K562 (cell line): ENCODE measurements around the gene EPC2.

Source experiments
- BRD4 ChIP-seq: fragments of 200-600 bp; sonication (generic); IDR thresholded peaks from 2 replicates; pipeline ENCODE4 v1.6.1; 2017; ENCODE audit warnings: inconsistent platforms
- CHCHD3 ChIP-seq: fragments of 250-450 bp; sonication (Bioruptor Pico); IDR thresholded peaks from 2 replicates; pipeline ENCODE4 v2.1.2; 2022; ENCODE audit warnings: mild to moderate bottlenecking
- CHD2 ChIP-seq: IDR thresholded peaks from 2 replicates; pipeline ENCODE4 v1.6.1; 2011; ENCODE audit warnings: low read depth, low read length
- EP300 ChIP-seq: IDR thresholded peaks from 2 replicates; pipeline ENCODE4 v1.6.1; 2012; ENCODE audit warnings: low read length, improper control_type of control experiment
- HDAC1 ChIP-seq, 2 experiments: fragments of 450-650 bp; IDR thresholded peaks; 2 replicates each; pipeline ENCODE4 v1.6.1; 2016 to 2017; ENCODE audit warnings: inconsistent platforms in 1 of 2, mild to moderate bottlenecking in 1 of 2, moderate library complexity in 1 of 2
- JUNB ChIP-seq: fragments of 450-650 bp; formaldehyde crosslinking; conservative IDR thresholded peaks from 2 replicates; pipeline ENCODE4 v1.4.0; 2020; ENCODE audit warnings: mild to moderate bottlenecking
- MEF2A ChIP-seq: IDR thresholded peaks from 2 replicates; pipeline ENCODE4 v1.6.1; 2011; ENCODE audit warnings: low read depth, mild to moderate bottlenecking, low read length, moderate library complexity; ENCODE audit not compliant: control insufficient read depth
- MYC ChIP-seq, 2 experiments: fragments of 250-450 bp in 1 of 2; sonication (Bioruptor Pico) in 1 of 2; IDR thresholded peaks; 2 replicates each; pipeline versions ENCODE4 v1.5.1 to v1.6.1; 2012 to 2021; ENCODE audit warnings: low read depth in 2 of 2, borderline replicate concordance in 1 of 2, improper control_type of control experiment in 1 of 2, low read length in 1 of 2, mild to moderate bottlenecking in 1 of 2, moderate library complexity in 1 of 2
- POLR2A ChIP-seq: fragments of 450-650 bp; conservative IDR thresholded peaks from 2 replicates; pipeline ENCODE4 v1.6.1; 2016
- TBL1XR1 ChIP-seq, 2 experiments: IDR thresholded peaks; 2 replicates each; pipeline ENCODE4 v1.6.1; 2012; ENCODE audit warnings: improper control_type of control experiment in 2 of 2, low read length in 2 of 2, mild to moderate bottlenecking in 1 of 2
- ZNF143 ChIP-seq: sonication (generic); formaldehyde crosslinking; IDR thresholded peaks from 2 replicates; pipeline ENCODE4 v1.9.0; 2022; ENCODE audit warnings: mild to moderate bottlenecking, missing genetic modification reagents
- TF ChIP-seq, protein P1 (sequence below): sonication (generic); formaldehyde crosslinking; IDR thresholded peaks from 2 replicates; pipeline ENCODE4 v1.8.1; 2022; ENCODE audit warnings: missing genetic modification reagents
- TF ChIP-seq, protein P2 (sequence below), 3 experiments: IDR thresholded peaks in 2 of 3; conservative IDR thresholded peaks in 1 of 3; 2 replicates each; pipeline ENCODE4 v1.5.1; 2011 to 2012; ENCODE audit warnings: low read length in 3 of 3, mild to moderate bottlenecking in 3 of 3, control low read depth in 2 of 3, improper control_type of control experiment in 1 of 3, inconsistent platforms in 1 of 3, low read depth in 1 of 3, mixed read lengths in 1 of 3, moderate library complexity in 1 of 3; ENCODE audit not compliant: insufficient read depth in 2 of 3
- TF ChIP-seq, protein P3 (sequence below): fragments of 450-650 bp; formaldehyde crosslinking; IDR thresholded peaks from 2 replicates; pipeline ENCODE4 v1.4.0; 2022; ENCODE audit warnings: missing genetic modification characterization

DNA sequence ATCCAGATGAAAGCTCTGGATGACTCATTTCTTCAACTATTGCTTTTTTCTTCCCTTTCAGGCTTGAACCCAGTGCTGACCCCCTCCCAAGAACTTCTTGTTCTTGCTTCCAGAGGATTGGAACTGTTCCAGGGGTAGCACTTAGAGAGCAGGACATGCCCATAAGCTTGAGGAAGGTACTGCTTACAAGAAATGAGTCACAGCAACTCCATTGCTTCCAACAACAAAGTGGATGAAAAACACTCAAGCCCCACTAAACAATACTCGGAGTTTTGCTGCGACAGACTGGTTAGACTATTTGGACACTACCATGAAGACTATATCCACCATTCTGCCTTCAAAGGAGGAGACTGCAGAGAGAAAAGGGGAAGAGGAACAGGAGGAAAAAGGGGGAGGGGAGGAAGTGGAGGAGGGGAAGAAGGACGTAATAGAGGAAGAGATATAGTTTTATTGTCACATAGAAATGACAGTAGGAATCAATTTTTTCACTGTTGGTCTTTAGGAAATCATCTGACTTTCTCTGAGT, 1.6 kb upstream of the EPC2 start:
- TF ChIP-seq, protein P1, sequence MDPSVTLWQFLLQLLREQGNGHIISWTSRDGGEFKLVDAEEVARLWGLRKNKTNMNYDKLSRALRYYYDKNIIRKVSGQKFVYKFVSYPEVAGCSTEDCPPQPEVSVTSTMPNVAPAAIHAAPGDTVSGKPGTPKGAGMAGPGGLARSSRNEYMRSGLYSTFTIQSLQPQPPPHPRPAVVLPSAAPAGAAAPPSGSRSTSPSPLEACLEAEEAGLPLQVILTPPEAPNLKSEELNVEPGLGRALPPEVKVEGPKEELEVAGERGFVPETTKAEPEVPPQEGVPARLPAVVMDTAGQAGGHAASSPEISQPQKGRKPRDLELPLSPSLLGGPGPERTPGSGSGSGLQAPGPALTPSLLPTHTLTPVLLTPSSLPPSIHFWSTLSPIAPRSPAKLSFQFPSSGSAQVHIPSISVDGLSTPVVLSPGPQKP (CRISPR knock-in tag): no peak
- TF ChIP-seq BRD4 (no peak), MYC (IDR thresholded peaks at IDR 0.05; ENCODE audit: low read depth, low read length) (no peak), MYC (CRISPR knock-in tag; IDR thresholded peaks at IDR 0.05; ENCODE audit: borderline replicate concordance, low read depth) (no peak), CHD2 (no peak; the same call in 1 of the 2 replicates), ZNF143 (CRISPR knock-in tag) (no peak), HDAC1 (IDR thresholded peaks at IDR 0.05) (peak in 1 of 2 experiments; percentile 60; a peak in 2 of 4 replicates), TBL1XR1 (IDR thresholded peaks at IDR 0.05; ENCODE audit: low read length in 2 of 2) (no peak), CHCHD3 (CRISPR knock-in tag) (no peak), MEF2A (no peak), EP300 (0 out of 2 replicates have a peak, but pooled peaks have one; percentile 11), JUNB (CRISPR knock-in tag) (no peak), POLR2A (no peak)
- TF ChIP-seq, protein P2, sequence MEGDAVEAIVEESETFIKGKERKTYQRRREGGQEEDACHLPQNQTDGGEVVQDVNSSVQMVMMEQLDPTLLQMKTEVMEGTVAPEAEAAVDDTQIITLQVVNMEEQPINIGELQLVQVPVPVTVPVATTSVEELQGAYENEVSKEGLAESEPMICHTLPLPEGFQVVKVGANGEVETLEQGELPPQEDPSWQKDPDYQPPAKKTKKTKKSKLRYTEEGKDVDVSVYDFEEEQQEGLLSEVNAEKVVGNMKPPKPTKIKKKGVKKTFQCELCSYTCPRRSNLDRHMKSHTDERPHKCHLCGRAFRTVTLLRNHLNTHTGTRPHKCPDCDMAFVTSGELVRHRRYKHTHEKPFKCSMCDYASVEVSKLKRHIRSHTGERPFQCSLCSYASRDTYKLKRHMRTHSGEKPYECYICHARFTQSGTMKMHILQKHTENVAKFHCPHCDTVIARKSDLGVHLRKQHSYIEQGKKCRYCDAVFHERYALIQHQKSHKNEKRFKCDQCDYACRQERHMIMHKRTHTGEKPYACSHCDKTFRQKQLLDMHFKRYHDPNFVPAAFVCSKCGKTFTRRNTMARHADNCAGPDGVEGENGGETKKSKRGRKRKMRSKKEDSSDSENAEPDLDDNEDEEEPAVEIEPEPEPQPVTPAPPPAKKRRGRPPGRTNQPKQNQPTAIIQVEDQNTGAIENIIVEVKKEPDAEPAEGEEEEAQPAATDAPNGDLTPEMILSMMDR (IDR thresholded peaks at IDR 0.05 in 2 of 3, conservative IDR thresholded peaks at IDR 0.05 in 1 of 3; ENCODE audit: insufficient read depth in 2 of 3, low read depth in 1 of 3, low read length in 3 of 3): no peak
- TF ChIP-seq, protein P3, sequence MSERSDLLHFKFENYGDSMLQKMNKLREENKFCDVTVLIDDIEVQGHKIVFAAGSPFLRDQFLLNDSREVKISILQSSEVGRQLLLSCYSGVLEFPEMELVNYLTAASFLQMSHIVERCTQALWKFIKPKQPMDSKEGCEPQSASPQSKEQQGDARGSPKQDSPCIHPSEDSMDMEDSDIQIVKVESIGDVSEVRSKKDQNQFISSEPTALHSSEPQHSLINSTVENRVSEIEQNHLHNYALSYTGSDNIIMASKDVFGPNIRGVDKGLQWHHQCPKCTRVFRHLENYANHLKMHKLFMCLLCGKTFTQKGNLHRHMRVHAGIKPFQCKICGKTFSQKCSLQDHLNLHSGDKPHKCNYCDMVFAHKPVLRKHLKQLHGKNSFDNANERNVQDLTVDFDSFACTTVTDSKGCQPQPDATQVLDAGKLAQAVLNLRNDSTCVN (CRISPR knock-in tag): no peak
